ENCODE data around the gene ZYX. TPM values are rescaled to one million over a fixed set of nuclear protein-coding genes. Genes with fewer than 3 reads are reported as not detected.

ZYX gene
- total RNA-seq, 6 experiments from 2014 or later: 491 to 576 (median 546) TPM

DNA sequence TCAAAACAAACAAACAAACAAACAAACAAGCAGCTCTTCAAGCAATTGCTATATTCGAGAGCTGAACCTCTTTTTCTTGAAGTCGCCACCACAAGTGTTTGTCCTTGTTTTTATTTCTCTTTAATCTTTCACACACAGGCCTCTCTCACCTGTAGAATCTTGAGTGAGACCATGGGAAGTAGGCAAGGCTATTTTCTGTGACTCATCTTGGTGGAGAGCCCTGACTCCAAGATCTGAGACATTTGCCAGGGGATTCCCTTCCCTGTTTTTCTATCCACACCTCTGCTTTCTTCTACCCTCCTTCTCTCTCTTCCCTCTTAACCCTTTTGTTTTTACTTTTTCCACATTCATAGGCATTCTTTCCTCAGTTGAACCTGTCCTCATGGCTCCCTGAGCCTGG is 54.1 kb downstream of the ZYX start:
- H3K27ac Mint-ChIP-seq: no peak overlapping the region
- H3K36me3 Mint-ChIP-seq (ENCODE audit: low read depth): no peaks in the 10 kb centered on the region
- H3K27me3 Mint-ChIP-seq (ENCODE audit: insufficient read depth): peaks cover 1% of the 10 kb centered on the region
- TF ChIP-seq, protein P1, sequence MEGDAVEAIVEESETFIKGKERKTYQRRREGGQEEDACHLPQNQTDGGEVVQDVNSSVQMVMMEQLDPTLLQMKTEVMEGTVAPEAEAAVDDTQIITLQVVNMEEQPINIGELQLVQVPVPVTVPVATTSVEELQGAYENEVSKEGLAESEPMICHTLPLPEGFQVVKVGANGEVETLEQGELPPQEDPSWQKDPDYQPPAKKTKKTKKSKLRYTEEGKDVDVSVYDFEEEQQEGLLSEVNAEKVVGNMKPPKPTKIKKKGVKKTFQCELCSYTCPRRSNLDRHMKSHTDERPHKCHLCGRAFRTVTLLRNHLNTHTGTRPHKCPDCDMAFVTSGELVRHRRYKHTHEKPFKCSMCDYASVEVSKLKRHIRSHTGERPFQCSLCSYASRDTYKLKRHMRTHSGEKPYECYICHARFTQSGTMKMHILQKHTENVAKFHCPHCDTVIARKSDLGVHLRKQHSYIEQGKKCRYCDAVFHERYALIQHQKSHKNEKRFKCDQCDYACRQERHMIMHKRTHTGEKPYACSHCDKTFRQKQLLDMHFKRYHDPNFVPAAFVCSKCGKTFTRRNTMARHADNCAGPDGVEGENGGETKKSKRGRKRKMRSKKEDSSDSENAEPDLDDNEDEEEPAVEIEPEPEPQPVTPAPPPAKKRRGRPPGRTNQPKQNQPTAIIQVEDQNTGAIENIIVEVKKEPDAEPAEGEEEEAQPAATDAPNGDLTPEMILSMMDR (IDR thresholded peaks at IDR 0.05): no peak
- H3K9me3 Mint-ChIP-seq: no peaks in the 10 kb centered on the region
- no peak overlapping the region for H3K4me3 Mint-ChIP-seq
- peaks cover 18% of the 10 kb centered on the region for H3K4me1 Mint-ChIP-seq (ENCODE audit: low read depth)
- no peak for DNase-seq

DNA sequence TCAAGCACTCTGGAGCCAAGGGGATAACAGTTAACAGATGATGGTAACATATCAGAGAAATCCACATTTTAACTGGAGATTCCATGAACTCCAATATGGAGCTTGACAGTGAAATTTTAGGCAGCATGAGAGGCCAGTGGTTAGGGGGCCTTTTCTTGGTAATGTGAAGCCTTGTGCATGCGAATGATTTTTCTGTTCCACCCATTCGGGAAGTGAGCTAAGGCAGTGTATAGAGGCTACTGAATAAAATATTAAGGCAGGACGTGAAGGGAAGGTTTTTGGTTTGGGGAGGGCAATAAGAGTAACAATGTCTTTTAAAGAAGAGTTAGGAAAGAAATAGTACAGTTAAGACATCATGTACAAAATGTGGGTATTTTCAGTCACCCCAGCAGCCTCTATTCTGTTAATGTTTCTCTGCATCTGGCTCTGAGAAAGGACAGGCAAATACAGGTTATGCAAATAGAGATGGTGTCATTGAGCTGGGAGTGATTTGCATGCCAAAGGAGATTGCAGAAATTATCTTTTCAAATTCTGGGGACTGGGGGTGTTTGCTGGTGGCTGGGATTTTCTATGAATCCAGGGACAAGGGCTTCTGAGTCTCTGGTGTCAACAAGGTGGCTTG is 55.3 kb downstream of the ZYX start:
- TF ChIP-seq, protein P1 (IDR thresholded peaks at IDR 0.05): no peak
- no peak overlapping the region for H3K27ac Mint-ChIP-seq
- no peak overlapping the region for H3K4me3 Mint-ChIP-seq
- peaks cover 7% of the 10 kb centered on the region for H3K4me1 Mint-ChIP-seq (ENCODE audit: low read depth)
- no peaks in the 10 kb centered on the region for H3K36me3 Mint-ChIP-seq (ENCODE audit: low read depth)
- H3K9me3 Mint-ChIP-seq: no peaks in the 10 kb centered on the region
- DNase-seq: no peak
- peaks cover 1% of the 10 kb centered on the region for H3K27me3 Mint-ChIP-seq (ENCODE audit: insufficient read depth)

DNA sequence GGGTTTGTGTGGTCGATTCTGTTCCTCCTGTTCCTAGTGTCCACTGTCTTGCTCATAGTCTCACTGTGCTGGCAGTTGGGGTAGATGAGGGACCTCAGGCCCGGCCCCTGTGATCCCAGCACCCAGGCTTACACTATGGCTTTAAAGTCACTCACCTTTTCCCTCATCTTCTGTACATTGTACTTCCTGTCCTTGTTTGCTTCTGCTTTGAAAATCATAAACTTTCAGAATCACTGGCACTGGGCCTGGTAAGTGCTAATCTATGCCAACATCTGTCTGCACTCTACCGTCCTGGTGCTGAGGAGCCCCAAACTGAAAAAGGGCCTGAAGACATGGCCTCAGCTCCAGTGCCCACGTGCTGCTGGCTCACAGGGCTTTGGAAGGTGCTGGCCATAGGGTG is 56.4 kb downstream of the ZYX start:
- TF ChIP-seq, protein P1 (IDR thresholded peaks at IDR 0.05): no peak
- H3K36me3 Mint-ChIP-seq (ENCODE audit: low read depth): no peaks in the 10 kb centered on the region
- H3K27me3 Mint-ChIP-seq (ENCODE audit: insufficient read depth): peaks cover 1% of the 10 kb centered on the region
- DNase-seq: no peak
- H3K27ac Mint-ChIP-seq: no peak overlapping the region
- no peaks in the 10 kb centered on the region for H3K9me3 Mint-ChIP-seq
- peaks cover 6% of the 10 kb centered on the region for H3K4me1 Mint-ChIP-seq (ENCODE audit: low read depth)
- H3K4me3 Mint-ChIP-seq: no peak overlapping the region

DNA sequence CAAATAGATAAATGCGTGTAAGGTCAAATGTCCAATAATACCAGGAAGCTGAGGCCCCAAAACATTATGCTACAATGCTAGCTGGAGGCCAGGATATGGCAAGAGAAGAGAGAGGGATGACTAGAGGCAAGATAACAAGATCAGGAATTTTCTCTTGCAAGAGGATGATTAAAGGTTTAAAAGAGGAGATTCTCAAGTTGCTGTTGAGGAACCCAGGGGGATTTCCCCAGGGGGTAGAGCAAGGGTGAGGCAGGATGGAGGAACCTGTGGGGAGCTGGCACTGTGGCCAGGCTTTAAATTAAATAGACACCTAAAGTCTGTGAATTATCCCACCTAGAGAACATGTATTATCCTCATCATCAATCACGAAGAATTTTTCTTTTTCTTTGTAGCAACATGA is 58.7 kb downstream of the ZYX start:
- Mint-ChIP-seq H3K27me3 (ENCODE audit: insufficient read depth) (peaks cover 1% of the 10 kb centered on the region), H3K9me3 (no peaks in the 10 kb centered on the region), H3K27ac (no peak overlapping the region), H3K36me3 (ENCODE audit: low read depth) (no peaks in the 10 kb centered on the region), H3K4me3 (no peak overlapping the region), H3K4me1 (ENCODE audit: low read depth) (peaks cover 6% of the 10 kb centered on the region)
- no peak for DNase-seq
- TF ChIP-seq, protein P1 (IDR thresholded peaks at IDR 0.05): no peak

Small RNAs within 50 kb of the gene (microRNA-seq; reads per million reads assigned to microRNA genes)
- 5.4 reads per million for gene MIR6892

Other genes starting within 250 kb of the ZYX start
- not detected for gene PIP, start 249.3 kb upstream of the ZYX start, total RNA-seq (2021; fragmentation: NEBNext Ultra II Directional; extraction: Animal tissue kit (Norgen Biotek cat#: 25700))
- not detected for gene TAS2R39, start 197.9 kb upstream of the ZYX start, total RNA-seq (2021; fragmentation: NEBNext Ultra II Directional; extraction: Animal tissue kit (Norgen Biotek cat#: 25700))
- gene TAS2R40, start 159.3 kb upstream of the ZYX start, total RNA-seq (2021; fragmentation: NEBNext Ultra II Directional; extraction: Animal tissue kit (Norgen Biotek cat#: 25700)): not detected
- gene GSTK1, start 117.9 kb upstream of the ZYX start, total RNA-seq (2021; fragmentation: NEBNext Ultra II Directional; extraction: Animal tissue kit (Norgen Biotek cat#: 25700)): 100 to 1,000 TPM in 2 of 6 experiments, 10 to 100 TPM in 4; 85.6 to 102 (median 89.4) TPM
- under 1 TPM in 1 of 6 experiments, not detected in 5; 0.25 TPM for gene TMEM139, start 96.4 kb upstream of the ZYX start, total RNA-seq (2021; fragmentation: NEBNext Ultra II Directional; extraction: Animal tissue kit (Norgen Biotek cat#: 25700))
- 10 to 100 TPM; 22.4 to 29.6 (median 25.0) TPM for gene CASP2, start 93.0 kb upstream of the ZYX start, total RNA-seq (2021; fragmentation: NEBNext Ultra II Directional; extraction: Animal tissue kit (Norgen Biotek cat#: 25700))
- not detected for gene CLCN1, start 65.2 kb upstream of the ZYX start, total RNA-seq (2021; fragmentation: NEBNext Ultra II Directional; extraction: Animal tissue kit (Norgen Biotek cat#: 25700))
- 1 to 10 TPM in 3 of 6 experiments, under 1 TPM in 3; 0.70 to 1.3 (median 0.98) TPM for gene FAM131B, start 18.6 kb upstream of the ZYX start, total RNA-seq (2021; fragmentation: NEBNext Ultra II Directional; extraction: Animal tissue kit (Norgen Biotek cat#: 25700))
- gene EPHA1, start 27.5 kb downstream of the ZYX start, total RNA-seq (2021; fragmentation: NEBNext Ultra II Directional; extraction: Animal tissue kit (Norgen Biotek cat#: 25700)): not detected
- gene TAS2R60, start 62.1 kb downstream of the ZYX start, total RNA-seq (2021; fragmentation: NEBNext Ultra II Directional; extraction: Animal tissue kit (Norgen Biotek cat#: 25700)): not detected
- not detected for gene TAS2R41, start 96.5 kb downstream of the ZYX start, total RNA-seq (2021; fragmentation: NEBNext Ultra II Directional; extraction: Animal tissue kit (Norgen Biotek cat#: 25700))
- gene CTAGE15, start 190.5 kb downstream of the ZYX start, total RNA-seq (2021; fragmentation: NEBNext Ultra II Directional; extraction: Animal tissue kit (Norgen Biotek cat#: 25700)): under 1 TPM in 3 of 6 experiments, not detected in 3; 0.07 to 0.10 (median 0.08) TPM
- 1 to 10 TPM; 1.3 to 2.1 (median 1.3) TPM for gene TCAF2, start 239.6 kb downstream of the ZYX start, total RNA-seq (2021; fragmentation: NEBNext Ultra II Directional; extraction: Animal tissue kit (Norgen Biotek cat#: 25700))